ENCODE measurements around the gene ATP6V1C2. TPM values are rescaled to one million over a fixed set of nuclear protein-coding genes. Genes with fewer than 3 reads are reported as not detected.

ATP6V1C2 gene
- total and polyA plus RNA-seq, 2 experiments from 2014 or later = 0.14 to 2.1 TPM

GRCh38 chr2:10700078-10700803, 21.2 kb upstream of the ATP6V1C2 start:
- H3K4me2 ChIP-seq = no peak overlapping the region
- no peak overlapping the region for H2AFZ ChIP-seq
- no peaks in the 10 kb centered on the region for H3K9me2 ChIP-seq (ENCODE audit: insufficient read depth)
- Mint-ChIP-seq H3K36me3 (ENCODE audit: low read depth) (no peaks in the 10 kb centered on the region), H3K4me3 (no peak overlapping the region), H3K27ac (no peak overlapping the region), H3K9me3 (no peaks in the 10 kb centered on the region), H3K27me3 (ENCODE audit: insufficient read depth, low read depth, poor library complexity) (peaks cover 2% of the 10 kb centered on the region), H3K4me1 (peaks cover 4% of the 10 kb centered on the region; the same call in 1 of the 3 replicates)
- no peaks in the 10 kb centered on the region for H3K4me1 ChIP-seq (ENCODE audit: insufficient read depth)
- H3K36me3 ChIP-seq (ENCODE audit: insufficient read depth) = no peaks in the 10 kb centered on the region
- TF ChIP-seq CTCF (conservative IDR thresholded peaks at IDR 0.05; ENCODE audit: low read depth in 2 of 2) (no peak), STAT1 (IDR thresholded peaks at IDR 0.05; ENCODE audit: unreplicated experiment) (no peak), REST (IDR thresholded peaks at IDR 0.05; ENCODE audit: unreplicated experiment) (no peak)
- ATAC-seq (no peak), DNase-seq (ENCODE audit: low spot score) (no peak)
- no peaks in the 10 kb centered on the region for H3K79me2 ChIP-seq (replicated peaks; ENCODE audit: insufficient read depth)
- no peaks in the 10 kb centered on the region for H3F3A ChIP-seq (replicated peaks; ENCODE audit: low read depth)
- H4K20me1 ChIP-seq (replicated peaks; ENCODE audit: insufficient read depth) = no peaks in the 10 kb centered on the region
- no peaks in the 10 kb centered on the region for H3K27me3 ChIP-seq (ENCODE audit: insufficient read depth)
- H3K27ac ChIP-seq (ENCODE audit: low read depth) = no peak overlapping the region
- H3K4me3 ChIP-seq = no peak overlapping the region

GRCh38 chr2:10704034-10704594, 17.3 kb upstream of the ATP6V1C2 start:
- no peak overlapping the region for H3K27ac Mint-ChIP-seq
- no peak for DNase-seq (ENCODE audit: low spot score)
- no peaks in the 10 kb centered on the region for H3K27me3 ChIP-seq (ENCODE audit: insufficient read depth)

More at GRCh38 chr2:10704034-10704594, 17.3 kb upstream of the ATP6V1C2 start:
- Mint-ChIP-seq H3K9me3 (no peaks in the 10 kb centered on the region), H3K4me3 (no peak overlapping the region), H3K4me1 (peaks cover 4% of the 10 kb centered on the region; the same call in 1 of the 3 replicates), H3K27me3 (ENCODE audit: insufficient read depth, low read depth, poor library complexity) (no peaks in the 10 kb centered on the region), H3K36me3 (ENCODE audit: low read depth) (no peaks in the 10 kb centered on the region)
- Histone ChIP-seq H3K9me2 (ENCODE audit: insufficient read depth) (no peaks in the 10 kb centered on the region), H3F3A (replicated peaks; ENCODE audit: low read depth) (no peaks in the 10 kb centered on the region), H3K36me3 (ENCODE audit: insufficient read depth) (no peaks in the 10 kb centered on the region), H4K20me1 (replicated peaks; ENCODE audit: insufficient read depth) (no peaks in the 10 kb centered on the region), H3K4me2 (no peak overlapping the region), H3K4me1 (ENCODE audit: insufficient read depth) (no peaks in the 10 kb centered on the region), H2AFZ (no peak overlapping the region), H3K27ac (ENCODE audit: low read depth) (no peak overlapping the region), H3K4me3 (no peak overlapping the region), H3K79me2 (replicated peaks; ENCODE audit: insufficient read depth) (no peaks in the 10 kb centered on the region)
- no peak for ATAC-seq
- no peak for TF ChIP-seq CREB1 (CRISPR knock-in tag; IDR thresholded peaks at IDR 0.05; ENCODE audit: low read depth)
- no peak for TF ChIP-seq JUNB (IDR thresholded peaks at IDR 0.05; ENCODE audit: unreplicated experiment)
- no peak for TF ChIP-seq ZNF462 (CRISPR knock-in tag; IDR thresholded peaks at IDR 0.05)
- TF ChIP-seq POLR2AphosphoS5 (IDR thresholded peaks at IDR 0.05; ENCODE audit: low read depth) = no peak
- no peak for TF ChIP-seq STAT1 (IDR thresholded peaks at IDR 0.05; ENCODE audit: unreplicated experiment)
